Heart left ventricle (tissue), 16 donors: ENCODE results near the gene CHCHD3. TPM values are rescaled to one million over a fixed set of nuclear protein-coding genes. Genes with fewer than 3 reads are reported as not detected.
A peak's percentile ranks its signal among the peaks of the same experiment; 100 is the strongest.

ENCODE experiments used
- ATAC-seq, 4 donors: fragments of 200-7000 bp; cut with Tn5 transposase; one replicate each; pipeline ENCODE4 v1.9.1; 2020 to 2022; ENCODE audit warnings: moderate library complexity in 4 of 4, mild to moderate bottlenecking in 3 of 4, moderate number of reproducible peaks in 1 of 4
- DNase-seq, 5 donors: peaks; one replicate each; pipeline ENCODE4 v3.0.0-alpha.2; 2020
- H3K27ac ChIP-seq, 12 donors: fragments of 200-600 bp; sonication (generic) in 4 of 12; one replicate each; pipeline versions ENCODE4 v1.5.0 to v1.8.0; 2016 to 2022; ENCODE audit warnings: mild to moderate bottlenecking in 2 of 12
- H3K27me3 ChIP-seq, 9 donors: fragments of 200-600 bp; sonication (generic) in 2 of 9; one replicate each; pipeline versions ENCODE4 v1.5.1 to v1.8.0; 2016 to 2022; ENCODE audit warnings: mild to moderate bottlenecking in 3 of 9
- H3K36me3 ChIP-seq, 9 donors: fragments of 200-600 bp; sonication (generic) in 2 of 9; one replicate each; pipeline versions ENCODE4 v1.5.0 to v1.8.0; 2018 to 2022; ENCODE audit warnings: mild to moderate bottlenecking in 2 of 9
- H3K4me1 ChIP-seq, 12 donors: fragments of 200-600 bp; sonication (generic) in 4 of 12; one replicate each; pipeline versions ENCODE4 v1.5.0 to v1.8.0; 2016 to 2022; ENCODE audit warnings: mild to moderate bottlenecking in 3 of 12
- H3K4me3 ChIP-seq, 12 donors: fragments of 200-600 bp; sonication (generic) in 4 of 12; one replicate each; pipeline versions ENCODE4 v1.5.0 to v1.8.0; 2017 to 2022; ENCODE audit warnings: mild to moderate bottlenecking in 9 of 12, moderate library complexity in 4 of 12
- H3K9me3 ChIP-seq, 12 donors: fragments of 200-600 bp; sonication (generic) in 4 of 12; one replicate each; pipeline versions ENCODE4 v1.5.0 to v1.8.0; 2016 to 2022; ENCODE audit warnings: mild to moderate bottlenecking in 1 of 12
- POLR2A ChIP-seq, 2 donors: fragments of 450-650 bp; IDR thresholded peaks; one replicate each; pipeline ENCODE4 v1.6.1; 2017; ENCODE audit warnings: antibody characterized with exemption in 2 of 2, mild to moderate bottlenecking in 2 of 2, moderate library complexity in 2 of 2
- WGBS, 4 donors: extraction: QIAGEN DNeasy Blood & Tissue Kit in 2 of 4; methylation state at CpG; one replicate each; pipeline versions ENCODE4 v1.1.5 to v1.1.7; 2013 to 2018; 5-methylcytosine and 5-hydroxymethylcytosine counted together
- intact Hi-C, 10 donors: fragments of 100-400 bp; cut with DNase I; formaldehyde crosslinking; loops; one replicate each; pipeline versions ENCODE4 v1.11.1 to v1.14.2; 2022
- polyA plus RNA-seq, 2 donors: library from polyadenylated mRNA; stranded (reverse); fragments of 200-250 nt; gene quantifications; one replicate each; pipeline ENCODE4 v1.2.3, GENCODE V29; 2013
- total RNA-seq, 9 donors: library from RNA; depleted of rRNA in 2 of 9; stranded (reverse); fragments of >200 nt in 2 of 9; fragmentation: NEBNext Ultra II Directional in 3 of 9; extraction: Animal tissue kit (Norgen Biotek cat#: 25700) in 3 of 9; gene quantifications; one replicate each; pipeline versions ENCODE4 v1.1.0 to v1.2.4, GENCODE V29; 2016 to 2023
- TF ChIP-seq, protein P1 (sequence below), 12 donors: fragments of 200-600 bp; sonication (generic) in 4 of 12; IDR thresholded peaks; one replicate each; pipeline versions ENCODE4 v1.5.0 to v1.8.0; 2018 to 2022; ENCODE audit warnings: antibody characterized with exemption in 12 of 12, mild to moderate bottlenecking in 5 of 12
- donor health status: ischemic (EF 13 %, LVEDD 7.1; RV severe dilation, severe dysfunction).
- donor health status: healthy with polysubstance abuse.
- donor health status: DM: no; HTN: yes; CAD: no.
- donor health status: DM: no; HTN: no; CAD: no.
- donor health status: ischemic (EF 25% LVEDD 6.9; RV normal size, moderate dysfunction).
- donor health status: ischemic (EF 25% LVEDD 5.7; RV mildly dilated, moderate dysfunction).
- donor health status: healthy.
- donor health status: DM: yes; HTN: yes; CAD: no.
- donor health status: ischemic (EF 35%, LVEDD 5.7; RV mildly dilated, moderate dysfunction).
- donor health status: nonischemic (EF 11% LVEDD 7.7; RV severe dilation, severe dysfunction).
- donor health status: DM: yes; HTN: yes; CAD: no.
- donor health status: PGD.
- donor health status: ischemic (EF 29% LVEDD 5.4; RV normal size, mild dysfunction).
- donor health status: nonischemic (EF 23%, LVEDD 6.1; RV moderate dilation, normal function).

Gene CHCHD3
- total and polyA plus RNA-seq, 11 donors: 92.9 to 197 (median 176) TPM

DNA sequence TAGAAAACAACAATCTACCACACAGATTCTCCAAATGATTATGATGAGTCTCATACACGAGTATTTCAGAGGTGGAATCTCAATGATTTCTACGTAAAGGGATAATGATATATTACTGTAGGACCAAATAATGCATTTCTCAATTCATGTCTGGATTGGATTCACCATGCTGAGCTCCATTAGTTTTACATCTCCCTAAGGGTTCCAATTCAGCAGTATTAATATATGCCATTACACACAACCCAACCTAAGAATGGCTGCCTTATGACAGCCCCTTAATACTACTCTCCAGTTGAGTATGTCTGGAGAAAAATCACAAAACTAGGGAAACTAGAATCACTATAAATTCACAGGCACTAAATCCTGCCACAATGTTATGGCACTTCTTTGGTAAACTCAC, 271.3 kb downstream of the CHCHD3 start:
- intact Hi-C loops: no loop called here
- TF ChIP-seq, protein P1, sequence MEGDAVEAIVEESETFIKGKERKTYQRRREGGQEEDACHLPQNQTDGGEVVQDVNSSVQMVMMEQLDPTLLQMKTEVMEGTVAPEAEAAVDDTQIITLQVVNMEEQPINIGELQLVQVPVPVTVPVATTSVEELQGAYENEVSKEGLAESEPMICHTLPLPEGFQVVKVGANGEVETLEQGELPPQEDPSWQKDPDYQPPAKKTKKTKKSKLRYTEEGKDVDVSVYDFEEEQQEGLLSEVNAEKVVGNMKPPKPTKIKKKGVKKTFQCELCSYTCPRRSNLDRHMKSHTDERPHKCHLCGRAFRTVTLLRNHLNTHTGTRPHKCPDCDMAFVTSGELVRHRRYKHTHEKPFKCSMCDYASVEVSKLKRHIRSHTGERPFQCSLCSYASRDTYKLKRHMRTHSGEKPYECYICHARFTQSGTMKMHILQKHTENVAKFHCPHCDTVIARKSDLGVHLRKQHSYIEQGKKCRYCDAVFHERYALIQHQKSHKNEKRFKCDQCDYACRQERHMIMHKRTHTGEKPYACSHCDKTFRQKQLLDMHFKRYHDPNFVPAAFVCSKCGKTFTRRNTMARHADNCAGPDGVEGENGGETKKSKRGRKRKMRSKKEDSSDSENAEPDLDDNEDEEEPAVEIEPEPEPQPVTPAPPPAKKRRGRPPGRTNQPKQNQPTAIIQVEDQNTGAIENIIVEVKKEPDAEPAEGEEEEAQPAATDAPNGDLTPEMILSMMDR (IDR thresholded peaks at IDR 0.05): no peak
- TF ChIP-seq POLR2A (IDR thresholded peaks at IDR 0.05): no peak
- Histone ChIP-seq H3K27me3 (no peaks in the 10 kb centered on the region), H3K9me3 (no peaks in the 10 kb centered on the region), H3K36me3 (no peaks in the 10 kb centered on the region), H3K4me3 (no peak overlapping the region), H3K27ac (no peak overlapping the region), H3K4me1 (peaks cover 0 to 13% (median 7%) of the 10 kb centered on the region in 12 donors)
- DNase-seq (no peak), ATAC-seq (no peak)
- 94 to 99% (median 99%) methylated on average over 2 of the region's 2 CpGs for WGBS, 4 donors

DNA sequence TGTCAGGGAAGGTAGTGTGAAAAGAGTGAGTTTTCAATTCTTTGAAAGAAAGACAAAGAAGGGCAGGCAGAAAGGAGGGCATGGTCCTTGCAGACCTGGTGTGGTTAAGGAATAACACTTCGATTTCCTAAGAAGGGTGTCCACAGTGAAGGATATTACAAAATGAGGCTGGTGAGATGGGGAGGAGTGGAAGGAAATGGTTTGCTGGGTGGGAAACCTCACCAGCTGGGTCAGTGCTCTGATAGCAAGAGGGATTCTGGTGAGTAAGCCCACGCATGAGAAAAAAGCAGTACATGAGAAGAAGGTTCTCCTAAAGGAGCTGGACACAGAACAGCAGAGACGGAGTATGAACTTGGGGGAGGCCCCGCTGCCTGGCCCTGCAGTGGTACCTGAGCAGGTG, 275.1 kb downstream of the CHCHD3 start:
- H3K27ac ChIP-seq: no peak overlapping the region
- WGBS, 4 donors: 87 to 96% (median 94%) methylated on average over 4 of the region's 4 CpGs
- no peak for ATAC-seq
- peaks cover 0 to 19% (median 0%) of the 10 kb centered on the region in 12 donors for H3K4me1 ChIP-seq
- no peak overlapping the region for H3K4me3 ChIP-seq
- no peak for DNase-seq
- no peaks in the 10 kb centered on the region for H3K36me3 ChIP-seq
- intact Hi-C loops: loop anchor here in 1 of 10 donors (10.0 kb wide), 1 partner anchor 158 kb away; no protein-coding TSS in a partner anchor
- TF ChIP-seq, protein P1 (IDR thresholded peaks at IDR 0.05): no peak
- TF ChIP-seq POLR2A (IDR thresholded peaks at IDR 0.05): no peak
- H3K9me3 ChIP-seq: no peaks in the 10 kb centered on the region
- no peaks in the 10 kb centered on the region for H3K27me3 ChIP-seq

DNA sequence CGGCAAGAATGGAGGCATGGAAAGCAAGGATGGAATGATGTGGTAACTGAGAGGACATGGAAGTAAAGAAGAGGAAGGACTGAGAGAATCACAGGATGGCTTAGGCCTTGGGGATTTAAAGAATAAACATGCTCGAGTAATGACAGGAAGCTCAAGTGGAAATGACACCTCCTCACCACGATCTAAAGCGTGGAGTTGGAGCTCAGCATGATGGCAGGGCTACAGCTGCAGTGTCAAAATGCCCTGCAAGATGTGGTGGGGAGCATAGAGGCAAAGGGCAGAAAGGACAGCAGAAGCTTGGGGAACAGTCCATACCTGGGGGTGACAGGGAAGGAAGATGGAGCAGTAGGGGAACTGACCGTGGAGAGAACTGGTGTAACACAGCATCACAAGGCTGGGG, 276.1 kb downstream of the CHCHD3 start:
- Histone ChIP-seq H3K4me1 (peaks cover 0 to 19% (median 0%) of the 10 kb centered on the region in 12 donors), H3K27ac (no peak overlapping the region), H3K9me3 (no peaks in the 10 kb centered on the region), H3K4me3 (no peak overlapping the region), H3K36me3 (no peaks in the 10 kb centered on the region), H3K27me3 (no peaks in the 10 kb centered on the region)
- no peak for DNase-seq
- 65 to 74% (median 68%) methylated on average over 5 of the region's 5 CpGs for WGBS, 4 donors
- TF ChIP-seq, protein P1 (IDR thresholded peaks at IDR 0.05): no peak
- no peak for TF ChIP-seq POLR2A (IDR thresholded peaks at IDR 0.05)
- intact Hi-C loops: loop anchor here in 1 of 10 donors (10.0 kb wide), 1 partner anchor 159 kb away; no protein-coding TSS in a partner anchor
- ATAC-seq: no peak

DNA sequence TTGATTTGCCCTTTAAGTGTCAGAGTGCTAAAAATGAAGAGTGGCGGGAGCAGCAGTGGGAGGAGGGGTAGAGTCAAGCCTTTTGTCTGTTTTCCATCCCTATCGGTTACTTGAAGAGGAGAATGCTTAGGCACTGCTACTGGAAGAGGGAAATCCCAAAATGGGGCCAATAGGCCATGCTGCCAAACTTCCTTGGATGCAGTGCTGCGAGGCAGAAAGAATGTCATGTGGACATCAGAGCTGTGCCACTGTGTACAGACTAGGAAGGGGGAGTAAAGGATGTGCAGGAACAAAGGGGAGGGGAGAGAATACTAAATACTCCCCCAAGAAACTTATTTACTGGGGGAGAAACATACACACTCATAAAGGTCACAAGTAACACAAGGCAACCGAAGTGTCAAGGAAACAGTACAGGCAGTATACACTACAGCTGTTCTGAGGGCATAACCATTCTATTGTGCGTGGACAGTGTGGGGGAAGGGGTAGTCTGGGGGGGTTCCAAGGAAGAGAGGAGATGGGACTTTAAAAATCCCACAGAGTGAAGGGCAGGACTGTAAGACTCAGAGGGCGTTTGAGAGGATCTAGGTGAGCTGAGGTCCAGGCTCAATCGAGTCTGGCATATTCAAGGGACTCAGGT, 276.9 kb downstream of the CHCHD3 start:
- Histone ChIP-seq H3K4me3 (no peak overlapping the region), H3K27ac (no peak overlapping the region), H3K36me3 (no peaks in the 10 kb centered on the region), H3K9me3 (no peaks in the 10 kb centered on the region), H3K27me3 (no peaks in the 10 kb centered on the region), H3K4me1 (peaks cover 0 to 19% (median 0%) of the 10 kb centered on the region in 12 donors)
- 69 to 78% (median 76%) methylated on average over 7 of the region's 7 CpGs for WGBS, 4 donors
- ATAC-seq (peak; percentile 50 to 91 (median 88)), DNase-seq (peak in 1 of 5 donors; percentile 23)
- intact Hi-C loops: loop anchor here in 1 of 10 donors (10.0 kb wide), 1 partner anchor 160 kb away; no protein-coding TSS in a partner anchor
- TF ChIP-seq, protein P1 (IDR thresholded peaks at IDR 0.05): no peak
- no peak for TF ChIP-seq POLR2A (IDR thresholded peaks at IDR 0.05)
